Prostate gland (tissue), 2 donors: ENCODE data around the gene ZEB2. TPM values are rescaled to one million over a fixed set of nuclear protein-coding genes. Genes with fewer than 3 reads are reported as not detected.

Experiments
- DNase-seq: peaks from one replicate; pipeline ENCODE4 v3.0.0-alpha.2; 2019; ENCODE audit warnings: low spot score
- H3K27ac ChIP-seq, 2 donors: fragments of 200-600 bp; sonication (generic); 2 replicates each; pipeline ENCODE4 v1.5.1; 2017 to 2019
- H3K27me3 ChIP-seq: fragments of 200-600 bp; sonication (generic); replicated peaks from 2 replicates; pipeline ENCODE4 v1.5.1; 2019; ENCODE audit not compliant: insufficient read depth
- H3K36me3 ChIP-seq, 2 donors: fragments of 200-600 bp; sonication (generic); 1 replicate in 1 of 2; 2 replicates in 1 of 2; pipeline versions ENCODE4 v1.5.1 to v1.8.1; 2017 to 2019
- H3K4me1 ChIP-seq: fragments of 200-600 bp; sonication (generic); replicated peaks from 2 replicates; pipeline ENCODE4 v1.5.1; 2019
- H3K4me3 ChIP-seq, 2 donors: fragments of 200-600 bp; sonication (generic); 2 replicates each; pipeline ENCODE4 v1.5.1; 2017 to 2019
- H3K9me3 ChIP-seq: fragments of 200-600 bp; sonication (generic); 2 replicates; pipeline ENCODE4 v1.5.1; 2017
- CTCF ChIP-seq, 4 experiments: fragments of 200-600 bp in 2 of 4; fragments of 450-650 bp in 2 of 4; sonication (generic) in 2 of 4; IDR thresholded peaks; 1 replicate in 3 of 4; 2 replicates in 1 of 4; pipeline ENCODE4 v1.5.1; 2016 to 2019; ENCODE audit warnings: antibody characterized with exemption in 4 of 4, mild to moderate bottlenecking in 2 of 4, moderate library complexity in 2 of 4
- POLR2A ChIP-seq: fragments of 450-650 bp; IDR thresholded peaks from one replicate; pipeline ENCODE4 v1.6.1; 2016; ENCODE audit warnings: antibody characterized with exemption, mild to moderate bottlenecking
- POLR2AphosphoS5 ChIP-seq: sonication (generic); formaldehyde crosslinking; IDR thresholded peaks from one replicate; pipeline ENCODE4 v1.6.1; 2017; ENCODE audit warnings: antibody characterized with exemption
- WGBS: methylation state at CpG from one replicate; pipeline ENCODE4 v1.1.5; 2018; 5-methylcytosine and 5-hydroxymethylcytosine counted together
- intact Hi-C: fragments of 100-400 bp; cut with DNase I; formaldehyde crosslinking; loops from one replicate; pipeline ENCODE4 v1.14.2; 2022
- total RNA-seq, 2 donors: library from RNA; depleted of rRNA; stranded (reverse); fragments of >200 nt; gene quantifications; one replicate each; pipeline ENCODE4 v1.1.0, GENCODE V29; 2016

Gene ZEB2
- total RNA-seq = 10 to 100 TPM; 13.1 to 80.4 TPM

- intact Hi-C loops = loop anchor here (5.0 kb wide), 3 partner anchors 188 to 1232 kb away; a partner anchor contains a TSS
- no peaks in the 10 kb centered on the region for H3K4me1 ChIP-seq
- 2% methylated on average over 26 of the region's 29 CpGs for WGBS
Measured at GRCh38 chr2:144519934-144520731, at the start of gene ZEB2. TSS of gene ZEB2 (minus strand) at chr2:144520119. CDS start at chr2:144517350, 2,769 bp downstream.

GRCh38 chr2:144567745-144568144, 47.8 kb upstream of the ZEB2 start:
- 63% methylated on average over 4 of the region's 4 CpGs for WGBS
- no peak overlapping the region for H3K27ac ChIP-seq

More at GRCh38 chr2:144519934-144520731, at the start of gene ZEB2:
- peaks cover 13% of the 10 kb centered on the region for H3K27me3 ChIP-seq
- DNase-seq = no peak
- peak within 1 kb of the TSS; percentile 84 for H3K27ac ChIP-seq
- TF ChIP-seq POLR2A = no peak
- peak in 2 of 4 experiments; percentile 25 to 42 for TF ChIP-seq CTCF (IDR thresholded peaks at IDR 0.05)
- TF ChIP-seq POLR2AphosphoS5 = peak; percentile 18
- H3K36me3 ChIP-seq = no peaks in the 10 kb centered on the region
- H3K9me3 ChIP-seq = no peaks in the 10 kb centered on the region
- peak within 1 kb of the TSS; percentile 44 to 51 for H3K4me3 ChIP-seq

GRCh38 chr2:144566448-144566847, 46.5 kb upstream of the ZEB2 start:
- H3K27ac ChIP-seq = no peak overlapping the region
- no peaks in the 10 kb centered on the region for H3K4me1 ChIP-seq
- H3K4me3 ChIP-seq = no peak overlapping the region
- no peak for TF ChIP-seq CTCF (IDR thresholded peaks at IDR 0.05)
- TF ChIP-seq POLR2AphosphoS5 = no peak
- TF ChIP-seq POLR2A = no peak
- intact Hi-C loops = no loop called here
- no peak for DNase-seq
- H3K9me3 ChIP-seq = no peaks in the 10 kb centered on the region
- H3K36me3 ChIP-seq = no peaks in the 10 kb centered on the region
- H3K27me3 ChIP-seq = no peaks in the 10 kb centered on the region
- WGBS = 77% methylated on average over 2 of the region's 2 CpGs

More at GRCh38 chr2:144567745-144568144, 47.8 kb upstream of the ZEB2 start:
- intact Hi-C loops = no loop called here
- no peak for DNase-seq
- H3K4me1 ChIP-seq = no peaks in the 10 kb centered on the region
- H3K9me3 ChIP-seq = no peaks in the 10 kb centered on the region
- H3K4me3 ChIP-seq = no peak overlapping the region
- TF ChIP-seq POLR2A = no peak
- no peak for TF ChIP-seq POLR2AphosphoS5
- no peak for TF ChIP-seq CTCF (IDR thresholded peaks at IDR 0.05)
- H3K36me3 ChIP-seq = no peaks in the 10 kb centered on the region
- no peaks in the 10 kb centered on the region for H3K27me3 ChIP-seq

GRCh38 chr2:144560251-144560650, 40.3 kb upstream of the ZEB2 start:
- TF ChIP-seq POLR2AphosphoS5 (no peak), POLR2A (no peak), CTCF (IDR thresholded peaks at IDR 0.05) (no peak)
- 81% methylated on average over 1 of the region's 1 CpG for whole genome bisulfite sequencing
- no peak for DNase-seq
- no peaks in the 10 kb centered on the region for H3K36me3 ChIP-seq
- no peaks in the 10 kb centered on the region for H3K9me3 ChIP-seq
- intact Hi-C loops = no loop called here
- H3K27ac ChIP-seq = no peak overlapping the region
- H3K27me3 ChIP-seq = no peaks in the 10 kb centered on the region
- no peaks in the 10 kb centered on the region for H3K4me1 ChIP-seq
- no peak overlapping the region for H3K4me3 ChIP-seq

GRCh38 chr2:144559681-144560080, 39.8 kb upstream of the ZEB2 start:
- intact Hi-C loops = no loop called here
- H3K36me3 ChIP-seq = no peaks in the 10 kb centered on the region
- no peak for DNase-seq
- no peak overlapping the region for H3K27ac ChIP-seq
- no peaks in the 10 kb centered on the region for H3K27me3 ChIP-seq
- H3K4me1 ChIP-seq = no peaks in the 10 kb centered on the region
- 72% methylated on average over 3 of the region's 3 CpGs for WGBS
- TF ChIP-seq POLR2A = no peak
- TF ChIP-seq CTCF (IDR thresholded peaks at IDR 0.05) = no peak
- no peak for TF ChIP-seq POLR2AphosphoS5
- no peak overlapping the region for H3K4me3 ChIP-seq
- H3K9me3 ChIP-seq = no peaks in the 10 kb centered on the region
